Measurements from ENCODE around the gene SIL1. TPM values are rescaled to one million over a fixed set of nuclear protein-coding genes. Genes with fewer than 3 reads are reported as not detected.

Gene SIL1
- total RNA-seq, 1 donor from 2014 or later, result 16.1 TPM

GRCh38 chr5:139205124-139205523 lies 7.0 kb upstream of the SIL1 start:
- ChIA-PET CTCF (no interaction called here), POLR2A (no interaction called here)
- Mint-ChIP-seq H3K27me3 (no peaks in the 10 kb centered on the region), H3K36me3 (ENCODE audit: low read depth) (no peaks in the 10 kb centered on the region), H3K4me1 (no peaks in the 10 kb centered on the region), H3K4me3 (no peak overlapping the region), H3K27ac (no peak overlapping the region), H3K9me3 (no peaks in the 10 kb centered on the region)
- no peak for DNase-seq
- TF ChIP-seq CTCF (IDR thresholded peaks at IDR 0.05), result no peak
- intact Hi-C loops (cut with micrococcal nuclease), result no loop called here
- ATAC-seq (ENCODE audit: low read depth), result no peak

GRCh38 chr5:139204196-139204595 lies 6.0 kb upstream of the SIL1 start:
- ATAC-seq (ENCODE audit: low read depth), result no peak
- no peaks in the 10 kb centered on the region for H3K9me3 Mint-ChIP-seq
- H3K36me3 Mint-ChIP-seq (ENCODE audit: low read depth), result no peaks in the 10 kb centered on the region
- H3K4me3 Mint-ChIP-seq, result no peak overlapping the region
- H3K4me1 Mint-ChIP-seq, result no peaks in the 10 kb centered on the region
- ChIA-PET POLR2A (no interaction called here), CTCF (interaction anchor here (1.5 kb wide), 1 partner anchor 10 kb away, joined by 4 read pairs; no protein-coding TSS in a partner anchor)
- no peaks in the 10 kb centered on the region for H3K27me3 Mint-ChIP-seq
- H3K27ac Mint-ChIP-seq, result no peak overlapping the region
- DNase-seq, result no peak
- TF ChIP-seq CTCF (IDR thresholded peaks at IDR 0.05), result no peak
- intact Hi-C loops (cut with micrococcal nuclease), result no loop called here

- TF ChIP-seq CTCF (IDR thresholded peaks at IDR 0.05), result no peak
- no peak for ATAC-seq (ENCODE audit: low read depth)
- Mint-ChIP-seq H3K4me3 (no peak overlapping the region), H3K27me3 (no peaks in the 10 kb centered on the region), H3K36me3 (ENCODE audit: low read depth) (peaks cover 2% of the 10 kb centered on the region), H3K4me1 (peaks cover 21% of the 10 kb centered on the region), H3K9me3 (no peaks in the 10 kb centered on the region), H3K27ac (no peak overlapping the region)
- intact Hi-C loops (cut with micrococcal nuclease), result loop anchor here (2.0 to 10.0 kb wide), 4 partner anchors 193 to 1205 kb away; partner anchors contain the start of genes ANKHD1, CTNNA1 and FAM53C
- DNase-seq, result no peak
- ChIA-PET CTCF (no interaction called here), POLR2A (interaction anchor here (0.5 to 1.5 kb wide), 3 partner anchors 143 to 846 kb away, joined by 3 to 7 read pairs (median 5); partner anchors contain the start of gene PAIP2)
These were observed 1.2 kb upstream of the SIL1 start for GRCh38 chr5:139199321-139199720.

GRCh38 chr5:139196296-139196956 lies 1.7 kb downstream of the SIL1 start:
- DNase-seq, result no peak
- Mint-ChIP-seq H3K4me3 (peak overlapping the region; percentile 20), H3K27ac (peak overlapping the region; percentile 72), H3K36me3 (ENCODE audit: low read depth) (peaks cover 6% of the 10 kb centered on the region), H3K4me1 (peaks cover 21% of the 10 kb centered on the region), H3K27me3 (no peaks in the 10 kb centered on the region), H3K9me3 (no peaks in the 10 kb centered on the region)
- intact Hi-C loops (cut with micrococcal nuclease), result loop anchor here (5.0 to 10.0 kb wide), 3 partner anchors 196 to 1208 kb away; partner anchors contain the start of genes ANKHD1 and FAM53C
- no peak for ATAC-seq (ENCODE audit: low read depth)
- ChIA-PET POLR2A (interaction anchor here (0.6 kb wide), 1 partner anchor 25 kb away, joined by 3 read pairs; no protein-coding TSS in a partner anchor), CTCF (no interaction called here)
- no peak for TF ChIP-seq CTCF (IDR thresholded peaks at IDR 0.05)

GRCh38 chr5:139194486-139194885 lies 3.7 kb downstream of the SIL1 start:
- no peak for DNase-seq
- no peaks in the 10 kb centered on the region for H3K9me3 Mint-ChIP-seq

More at GRCh38 chr5:139194486-139194885, 3.7 kb downstream of the SIL1 start:
- Mint-ChIP-seq H3K27ac (peak overlapping the region; percentile 41), H3K4me1 (peaks cover 21% of the 10 kb centered on the region), H3K27me3 (no peaks in the 10 kb centered on the region), H3K4me3 (no peak overlapping the region), H3K36me3 (ENCODE audit: low read depth) (peaks cover 9% of the 10 kb centered on the region)
- ATAC-seq (ENCODE audit: low read depth), result no peak
- TF ChIP-seq CTCF (IDR thresholded peaks at IDR 0.05), result no peak
- POLR2A ChIA-PET, result interaction anchor here (0.6 kb wide), 1 partner anchor 620 kb away, joined by 3 read pairs; the partner anchor contains the start of gene HSPA9
- intact Hi-C loops (cut with micrococcal nuclease), result loop anchor here (10.0 kb wide), 1 partner anchor 1210 kb away; the partner anchor contains the start of gene ANKHD1
- CTCF ChIA-PET, result interaction anchor here (1.5 kb wide), 1 partner anchor 9 kb away, joined by 4 read pairs; no protein-coding TSS in a partner anchor
